ENCODE results near the gene ASB3.

- TF ChIP-seq CTCF (IDR thresholded peaks at IDR 0.05; ENCODE audit: low read depth, low read length) (no peak), MAX (IDR thresholded peaks at IDR 0.05; ENCODE audit: low read depth, low read length) (no peak)
Measured at GRCh38 chr2:53633441-53633840, 153.3 kb downstream of the ASB3 start.

Data from NB4 (cell line).